ENCODE data around the gene PKP1.

DNA sequence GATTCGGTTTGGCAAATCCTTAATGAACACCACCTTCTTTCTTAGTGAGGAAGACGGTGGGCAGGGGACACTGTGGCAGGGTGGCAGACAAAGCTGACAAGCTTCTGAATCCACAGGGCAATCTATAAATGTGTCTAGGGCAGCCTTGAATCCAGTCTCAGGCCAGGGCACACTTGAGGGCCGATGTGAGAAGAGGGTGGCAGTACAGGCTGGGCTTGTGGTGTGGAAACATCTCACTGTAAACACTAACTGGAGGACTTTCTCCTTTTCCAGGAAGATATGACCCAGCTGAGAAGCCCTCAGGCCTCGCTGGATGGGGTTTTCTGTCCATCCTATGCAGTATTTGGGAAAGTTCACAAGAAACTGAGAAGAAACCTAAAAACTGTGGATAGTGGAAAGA is 46.5 kb downstream of the PKP1 start:
- TF ChIP-seq, protein P1, sequence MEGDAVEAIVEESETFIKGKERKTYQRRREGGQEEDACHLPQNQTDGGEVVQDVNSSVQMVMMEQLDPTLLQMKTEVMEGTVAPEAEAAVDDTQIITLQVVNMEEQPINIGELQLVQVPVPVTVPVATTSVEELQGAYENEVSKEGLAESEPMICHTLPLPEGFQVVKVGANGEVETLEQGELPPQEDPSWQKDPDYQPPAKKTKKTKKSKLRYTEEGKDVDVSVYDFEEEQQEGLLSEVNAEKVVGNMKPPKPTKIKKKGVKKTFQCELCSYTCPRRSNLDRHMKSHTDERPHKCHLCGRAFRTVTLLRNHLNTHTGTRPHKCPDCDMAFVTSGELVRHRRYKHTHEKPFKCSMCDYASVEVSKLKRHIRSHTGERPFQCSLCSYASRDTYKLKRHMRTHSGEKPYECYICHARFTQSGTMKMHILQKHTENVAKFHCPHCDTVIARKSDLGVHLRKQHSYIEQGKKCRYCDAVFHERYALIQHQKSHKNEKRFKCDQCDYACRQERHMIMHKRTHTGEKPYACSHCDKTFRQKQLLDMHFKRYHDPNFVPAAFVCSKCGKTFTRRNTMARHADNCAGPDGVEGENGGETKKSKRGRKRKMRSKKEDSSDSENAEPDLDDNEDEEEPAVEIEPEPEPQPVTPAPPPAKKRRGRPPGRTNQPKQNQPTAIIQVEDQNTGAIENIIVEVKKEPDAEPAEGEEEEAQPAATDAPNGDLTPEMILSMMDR (IDR thresholded peaks at IDR 0.05; ENCODE audit: borderline replicate concordance, extremely low read depth, low read length, poor library complexity, severe bottlenecking), result no peak
- no peak for TF ChIP-seq EZH2 (IDR thresholded peaks at IDR 0.05; ENCODE audit: borderline replicate concordance, low read depth, low read length, severe bottlenecking)

Data from DND-41 (cell line).